HG02642 (cell line): ENCODE measurements around the gene ACADVL.
A peak's percentile ranks its signal among the peaks of the same experiment; 100 is the strongest.
"Not testable (repeated sequence)": the region's sequence is repeated elsewhere in the genome, so short reads cannot be mapped to it uniquely, and the experiment has no call there.

ENCODE experiments used
- ATAC-seq: cut with Tn5 transposase; IDR thresholded peaks from one replicate; pipeline ENCODE4 v1.9.1; 2021; ENCODE audit warnings: mild to moderate bottlenecking; ENCODE audit not compliant: unreplicated experiment, poor library complexity

Gene ACADVL

GRCh38 chr17:7232114-7232513, 12.4 kb downstream of the ACADVL start:
- ATAC-seq: no peak

GRCh38 chr17:7233701-7234082, 14.0 kb downstream of the ACADVL start:
- ATAC-seq: no peak

- peak; percentile 61 for ATAC-seq
Observed at GRCh38 chr17:7234083-7234951, 14.6 kb downstream of the ACADVL start, which contains the start of gene DVL2. Gene DVL2, minus strand, starts transcription at chr17:7234517. Its CDS starts 255 bp downstream, at chr17:7234262.

- no peak for ATAC-seq
Observed at GRCh38 chr17:7235693-7236665, 16.2 kb downstream of the ACADVL start.

GRCh38 chr17:7236808-7237207, 17.1 kb downstream of the ACADVL start:
- ATAC-seq: no peak

- no peak for ATAC-seq
Observed at GRCh38 chr17:7237266-7237760, 17.6 kb downstream of the ACADVL start.

GRCh38 chr17:7237761-7238419, 18.2 kb downstream of the ACADVL start:
- peak; percentile 14 for ATAC-seq

- no peak for ATAC-seq
Observed at GRCh38 chr17:7238420-7239090, 18.8 kb downstream of the ACADVL start.

GRCh38 chr17:7239091-7240027, 19.6 kb downstream of the ACADVL start, which contains the start of gene PHF23:
Gene PHF23, minus strand, starts transcription at chr17:7239457. Its CDS starts 178 bp downstream, at chr17:7239279.
- ATAC-seq: peak; percentile 54

GRCh38 chr17:7240375-7240774, 20.6 kb downstream of the ACADVL start:
- ATAC-seq: no peak

GRCh38 chr17:7241090-7241733, 21.5 kb downstream of the ACADVL start:
- no peak for ATAC-seq

GRCh38 chr17:7241783-7242716, 22.3 kb downstream of the ACADVL start, which contains the start of gene GABARAP:
Gene GABARAP, minus strand, starts transcription at chr17:7242449. Its CDS starts 119 bp downstream, at chr17:7242330.
- peak; percentile 32 for ATAC-seq

- ATAC-seq: peak; percentile 44
Observed at GRCh38 chr17:7242717-7243452, 23.1 kb downstream of the ACADVL start.

- no peak for ATAC-seq
Observed at GRCh38 chr17:7243453-7243729, 23.7 kb downstream of the ACADVL start.

GRCh38 chr17:7243838-7244237, 24.1 kb downstream of the ACADVL start:
- not testable (repeated sequence) for ATAC-seq

- no peak for ATAC-seq
Observed at GRCh38 chr17:7246779-7247178, 27.0 kb downstream of the ACADVL start.
